ENCODE measurements around the gene GOLGA1.
A peak's percentile ranks its signal among the peaks of the same experiment; 100 is the strongest.

The GOLGA1 gene

DNA sequence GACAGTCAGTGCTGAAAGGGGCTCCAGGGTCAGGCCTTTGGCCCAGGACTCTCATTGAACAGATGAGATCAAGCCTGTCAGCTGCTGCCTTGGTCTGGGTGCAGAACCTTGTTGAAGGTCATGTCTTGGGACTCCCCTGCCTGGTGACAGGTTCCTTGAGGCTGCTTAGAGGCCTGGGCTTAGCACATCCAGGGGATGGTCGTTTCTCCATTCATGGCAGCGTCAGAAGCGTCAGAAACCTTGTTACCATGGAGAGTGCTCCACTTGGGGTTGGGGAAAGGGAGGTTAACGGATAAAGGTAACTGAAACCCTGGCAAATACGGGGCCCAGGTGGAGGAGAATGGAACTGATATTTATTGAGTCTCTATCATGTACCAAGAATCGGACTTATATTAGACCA, 70.2 kb downstream of the GOLGA1 start:
- Histone ChIP-seq H3K27ac (ENCODE audit: low read depth, low read length, severe bottlenecking) (no peak overlapping the region), H3K4me3 (ENCODE audit: extremely low read depth, insufficient read depth, low read length, poor library complexity, severe bottlenecking) (peak overlapping the region; percentile 93), H3K9me3 (ENCODE audit: control insufficient read depth, low read length) (no peaks in the 10 kb centered on the region), H3K36me3 (ENCODE audit: control insufficient read depth, insufficient read depth, low read length) (peaks cover 52% of the 10 kb centered on the region), H3K4me1 (ENCODE audit: control insufficient read depth, insufficient read depth, low read length, poor library complexity, severe bottlenecking) (peaks cover 11% of the 10 kb centered on the region)
- 73 to 81% methylated on average over 5 to 6 of the region's 6 CpGs for WGBS, 2 experiments (ENCODE audit: insufficient coverage in 2 of 2)

DNA sequence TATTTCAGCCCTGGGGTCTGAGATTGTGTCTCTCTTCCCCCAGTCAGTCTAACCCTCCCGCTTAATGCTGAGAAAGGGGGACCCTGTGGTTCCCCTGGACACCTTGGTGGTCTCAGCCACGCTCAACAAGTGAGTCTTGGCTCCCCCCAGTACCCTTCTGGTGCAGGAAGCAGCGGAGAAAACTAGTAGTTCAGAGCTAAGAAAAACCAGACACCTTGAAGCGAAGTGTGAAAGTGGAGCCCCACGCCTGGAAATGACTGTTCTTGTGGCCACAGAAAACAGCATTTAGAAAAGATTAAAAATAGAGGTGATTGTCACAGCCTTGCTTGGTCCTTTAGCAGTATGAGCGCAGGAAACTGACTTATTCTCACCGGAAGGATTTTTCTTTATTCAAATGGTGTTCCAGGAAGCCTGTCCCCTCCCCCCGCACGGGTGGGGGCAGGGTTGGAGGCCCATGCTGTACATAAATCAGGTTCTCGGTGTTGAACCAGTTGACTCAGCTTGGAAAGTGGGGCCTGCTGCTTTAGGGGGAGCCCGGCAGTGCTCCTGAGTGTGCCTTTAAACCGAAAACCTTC, 70.8 kb downstream of the GOLGA1 start:
- peak overlapping the region; percentile 93 for H3K27ac ChIP-seq (ENCODE audit: low read depth, low read length, severe bottlenecking)
- peaks cover 11% of the 10 kb centered on the region for H3K4me1 ChIP-seq (ENCODE audit: control insufficient read depth, insufficient read depth, low read length, poor library complexity, severe bottlenecking)
- WGBS, 2 experiments (ENCODE audit: insufficient coverage in 2 of 2) = 14 to 19% methylated on average over 11 to 12 of the region's 12 CpGs
- no peaks in the 10 kb centered on the region for H3K9me3 ChIP-seq (ENCODE audit: control insufficient read depth, low read length)
- H3K4me3 ChIP-seq (ENCODE audit: extremely low read depth, insufficient read depth, low read length, poor library complexity, severe bottlenecking) = peak overlapping the region; percentile 93
- peaks cover 46% of the 10 kb centered on the region for H3K36me3 ChIP-seq (ENCODE audit: control insufficient read depth, insufficient read depth, low read length)

DNA sequence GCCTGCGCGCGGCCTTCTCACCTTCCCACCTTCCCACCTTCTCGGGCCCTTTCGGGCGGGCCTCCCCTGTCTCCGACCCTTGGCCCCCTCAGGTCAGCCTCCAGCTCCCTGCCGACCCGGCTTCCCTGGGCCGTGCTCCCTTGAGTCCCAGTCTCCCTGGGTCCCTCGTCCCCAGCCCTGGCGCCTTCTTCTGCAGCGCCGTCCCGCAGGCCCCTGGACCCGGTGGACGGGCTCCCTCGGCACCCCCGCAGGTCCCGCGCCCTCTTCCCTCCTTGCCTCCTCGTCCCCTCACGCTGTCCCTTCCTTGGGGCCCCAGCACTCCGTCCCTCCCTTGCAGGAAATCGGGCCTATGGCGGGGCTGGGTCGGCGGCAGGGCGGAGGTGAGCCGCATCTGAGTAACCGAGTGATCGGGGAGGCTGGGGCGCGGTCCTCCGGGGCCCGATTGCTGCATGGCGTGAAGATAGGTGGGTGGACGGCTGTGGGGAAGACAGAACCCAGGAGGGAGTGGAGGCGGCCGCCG, 71.4 kb downstream of the GOLGA1 start:
- H3K9me3 ChIP-seq (ENCODE audit: control insufficient read depth, low read length) = no peaks in the 10 kb centered on the region
- H3K4me3 ChIP-seq (ENCODE audit: extremely low read depth, insufficient read depth, low read length, poor library complexity, severe bottlenecking) = peak overlapping the region; percentile 93
- WGBS, 2 experiments (ENCODE audit: insufficient coverage in 2 of 2) = 0% methylated on average over 28 to 30 of the region's 41 CpGs
- H3K36me3 ChIP-seq (ENCODE audit: control insufficient read depth, insufficient read depth, low read length) = peaks cover 40% of the 10 kb centered on the region
- peaks cover 11% of the 10 kb centered on the region for H3K4me1 ChIP-seq (ENCODE audit: control insufficient read depth, insufficient read depth, low read length, poor library complexity, severe bottlenecking)
- peak overlapping the region; percentile 93 for H3K27ac ChIP-seq (ENCODE audit: low read depth, low read length, severe bottlenecking)

DNA sequence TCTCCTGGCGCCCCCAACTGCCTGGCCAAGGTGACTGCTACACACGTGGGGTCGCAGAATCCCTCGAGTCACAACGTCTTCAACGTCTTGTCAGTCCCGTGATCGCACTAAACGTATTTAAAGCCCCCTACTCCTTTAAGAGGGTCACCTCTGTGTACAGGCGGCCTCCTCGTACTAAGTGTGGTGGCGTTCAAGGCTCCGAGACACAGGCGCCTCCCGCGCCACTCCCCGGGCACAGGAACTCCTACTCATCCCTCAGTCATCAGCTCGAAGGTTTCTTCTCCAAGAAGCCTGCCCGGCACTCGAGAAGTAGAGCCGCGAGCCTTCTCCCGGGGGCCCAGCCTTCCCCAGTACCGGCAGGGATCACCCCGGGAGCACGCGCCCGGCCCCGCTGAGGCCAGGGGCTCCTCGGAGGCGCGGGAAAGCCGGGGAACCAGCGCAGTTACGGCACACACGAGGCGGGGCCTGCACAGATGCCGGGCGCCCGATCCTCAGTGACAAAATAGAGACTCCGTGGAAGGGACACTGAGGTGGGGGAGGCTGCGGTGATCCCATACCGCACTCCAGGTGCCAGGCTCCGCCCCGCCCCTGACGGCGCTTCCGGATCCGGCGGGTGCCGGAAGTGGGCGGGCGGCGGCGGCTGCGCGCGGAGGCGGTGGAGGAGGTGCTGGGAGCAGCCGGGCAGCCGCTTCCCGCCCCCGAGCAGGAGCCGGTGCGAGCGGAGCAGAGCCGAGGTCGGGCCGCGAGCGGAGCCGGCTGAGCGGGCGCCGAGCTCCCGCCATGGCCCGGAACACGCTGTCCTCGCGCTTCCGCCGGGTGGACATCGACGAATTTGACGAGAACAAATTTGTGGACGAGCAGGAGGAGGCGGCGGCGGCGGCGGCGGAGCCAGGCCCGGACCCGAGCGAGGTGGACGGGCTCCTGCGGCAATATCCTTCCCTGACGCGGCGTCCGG, 72.1 kb downstream of the GOLGA1 start:
- Histone ChIP-seq H3K4me1 (ENCODE audit: control insufficient read depth, insufficient read depth, low read length, poor library complexity, severe bottlenecking) (peaks cover 11% of the 10 kb centered on the region), H3K9me3 (ENCODE audit: control insufficient read depth, low read length) (no peaks in the 10 kb centered on the region), H3K4me3 (ENCODE audit: extremely low read depth, insufficient read depth, low read length, poor library complexity, severe bottlenecking) (peak overlapping the region; percentile 93), H3K27ac (ENCODE audit: low read depth, low read length, severe bottlenecking) (peak overlapping the region; percentile 93), H3K36me3 (ENCODE audit: control insufficient read depth, insufficient read depth, low read length) (peaks cover 33% of the 10 kb centered on the region)
- WGBS, 2 experiments (ENCODE audit: insufficient coverage in 2 of 2) = 0% methylated on average over 71 to 79 of the region's 101 CpGs

DNA sequence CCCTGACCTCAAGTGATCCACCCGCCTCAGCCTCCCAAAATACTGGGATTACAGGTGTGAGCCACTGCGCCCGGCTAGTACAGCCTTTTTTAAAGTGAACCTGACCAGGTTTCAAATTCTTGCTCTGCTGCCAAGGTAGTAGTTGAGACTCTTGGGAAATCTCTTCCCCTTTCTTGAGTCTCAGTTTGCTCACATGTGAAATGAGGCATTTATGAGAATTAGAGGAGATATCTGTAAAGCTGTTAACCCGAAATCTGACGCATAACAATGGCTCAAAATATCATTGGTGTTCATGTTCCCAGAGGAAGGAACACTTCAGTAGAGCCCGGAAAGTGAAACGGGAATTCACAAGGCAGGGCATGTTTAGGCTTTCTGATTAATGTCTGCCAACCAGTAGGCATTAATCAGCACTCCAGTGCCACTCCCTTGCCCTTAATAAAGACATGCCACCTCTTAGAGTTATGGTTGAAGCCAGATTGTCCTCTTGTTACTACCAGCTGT, 77.5 kb downstream of the GOLGA1 start:
- no peaks in the 10 kb centered on the region for H3K9me3 ChIP-seq (ENCODE audit: control insufficient read depth, low read length)
- WGBS, 2 experiments (ENCODE audit: insufficient coverage in 2 of 2) = 92 to 93% methylated on average over 6 of the region's 7 CpGs
- no peak overlapping the region for H3K27ac ChIP-seq (ENCODE audit: low read depth, low read length, severe bottlenecking)
- no peak overlapping the region for H3K4me3 ChIP-seq (ENCODE audit: extremely low read depth, insufficient read depth, low read length, poor library complexity, severe bottlenecking)
- H3K36me3 ChIP-seq (ENCODE audit: control insufficient read depth, insufficient read depth, low read length) = peaks cover 29% of the 10 kb centered on the region
- H3K4me1 ChIP-seq (ENCODE audit: control insufficient read depth, insufficient read depth, low read length, poor library complexity, severe bottlenecking) = peaks cover 16% of the 10 kb centered on the region

DNA sequence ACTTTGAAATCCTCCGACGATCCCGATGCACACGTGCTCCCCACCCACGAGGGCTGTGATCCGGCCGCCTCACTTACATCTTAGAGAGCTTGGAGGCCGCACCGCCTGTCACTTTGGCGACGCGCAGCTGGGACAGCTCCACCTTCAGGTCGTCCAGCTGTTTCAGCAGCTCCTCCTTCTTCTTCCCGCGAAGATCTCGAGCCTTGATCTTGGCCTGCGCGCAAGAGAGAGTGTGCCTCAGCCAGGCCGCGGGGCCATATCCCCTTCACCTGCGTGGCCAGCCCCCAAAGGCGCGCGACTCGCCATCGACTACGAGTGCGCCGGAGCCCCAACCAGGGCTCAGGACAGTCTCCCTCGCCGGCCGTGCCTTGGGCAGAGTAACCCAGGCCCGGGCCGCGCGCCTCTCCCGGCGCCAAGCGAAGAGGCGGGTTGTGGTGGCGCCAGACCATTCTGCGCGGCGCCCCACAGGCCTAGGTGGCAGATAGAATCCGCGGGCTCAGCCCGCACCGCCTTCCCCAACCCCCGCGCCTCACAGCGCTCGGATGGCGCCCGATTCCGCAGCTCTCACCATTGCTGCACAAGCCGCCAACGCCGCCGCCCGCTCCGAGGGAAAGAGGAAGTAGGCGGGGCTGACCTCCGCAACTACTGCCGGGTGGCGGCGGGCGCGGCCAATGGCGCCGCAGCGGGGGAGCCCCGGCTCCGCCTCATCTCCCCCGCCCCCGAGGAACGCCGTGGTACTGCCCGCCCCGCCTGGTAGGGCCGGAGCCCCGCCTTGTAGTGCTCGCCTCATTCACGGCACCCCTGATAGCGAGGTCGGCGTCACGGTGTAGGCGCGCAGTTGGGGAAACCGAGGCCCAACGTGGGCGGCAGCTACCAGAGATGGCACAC, 79.3 kb downstream of the GOLGA1 start, which contains the start of the genes ARPC5L and RPL35:
ARPC5L (plus strand) TSS at position 789 of the 888 bp plus-strand sequence. CDS start 7,161 bp downstream, outside the sequence.
RPL35 (minus strand) TSS at position 616 of the 888 bp plus-strand sequence; CDS start at position 571, 45 bp downstream.
- H3K4me3 ChIP-seq (ENCODE audit: extremely low read depth, insufficient read depth, low read length, poor library complexity, severe bottlenecking) = peak within 1 kb of the TSS; percentile 89
- WGBS, 2 experiments (ENCODE audit: insufficient coverage in 2 of 2) = 0 to 1% methylated on average over 60 to 92 of the region's 92 CpGs
- H3K36me3 ChIP-seq (ENCODE audit: control insufficient read depth, insufficient read depth, low read length) = peaks cover 47% of the 10 kb centered on the region
- H3K27ac ChIP-seq (ENCODE audit: low read depth, low read length, severe bottlenecking) = peak within 1 kb of the TSS; percentile 97
- H3K9me3 ChIP-seq (ENCODE audit: control insufficient read depth, low read length) = no peaks in the 10 kb centered on the region
- peaks cover 16% of the 10 kb centered on the region for H3K4me1 ChIP-seq (ENCODE audit: control insufficient read depth, insufficient read depth, low read length, poor library complexity, severe bottlenecking)

DNA sequence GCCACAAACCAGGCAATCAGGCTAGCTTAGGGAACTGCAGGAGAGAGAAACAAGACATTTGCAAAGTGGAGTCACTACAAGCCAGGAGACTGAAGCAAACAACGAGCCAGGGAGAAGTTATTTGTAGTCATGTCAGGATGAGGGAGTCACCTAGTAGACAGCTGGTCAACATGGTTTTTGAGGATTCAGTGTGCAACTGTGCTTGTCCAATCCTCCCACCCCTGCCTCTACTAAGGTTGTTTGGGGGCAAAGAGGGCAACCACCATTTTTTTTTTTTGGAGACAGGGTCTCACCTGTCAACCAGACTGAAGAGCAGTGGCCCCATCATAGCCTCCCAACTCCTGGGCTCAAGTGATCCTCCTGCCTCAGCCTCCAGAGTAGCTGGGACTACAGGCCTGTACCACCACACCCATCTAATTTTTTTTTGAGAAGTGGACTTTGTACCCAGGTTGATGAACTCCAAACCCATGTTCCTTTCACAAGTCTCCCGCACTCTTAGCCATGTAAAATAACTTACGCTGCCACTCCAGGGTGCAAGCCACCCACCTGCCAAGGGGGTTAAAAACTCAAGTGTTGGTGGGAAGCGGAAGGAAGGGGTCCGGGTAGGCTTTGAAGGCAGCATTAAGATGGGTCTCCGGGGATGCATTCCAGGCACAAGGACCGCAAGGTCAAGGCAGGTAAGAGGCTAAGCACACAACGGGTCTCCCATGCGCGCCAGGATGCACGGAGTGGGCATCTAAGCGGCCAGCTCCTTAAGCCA, 80.1 kb downstream of the GOLGA1 start:
- 8% methylated on average over 10 to 11 of the region's 12 CpGs for WGBS, 2 experiments (ENCODE audit: insufficient coverage in 2 of 2)
- Histone ChIP-seq H3K27ac (ENCODE audit: low read depth, low read length, severe bottlenecking) (no peak overlapping the region), H3K4me1 (ENCODE audit: control insufficient read depth, insufficient read depth, low read length, poor library complexity, severe bottlenecking) (peaks cover 16% of the 10 kb centered on the region), H3K36me3 (ENCODE audit: control insufficient read depth, insufficient read depth, low read length) (peaks cover 51% of the 10 kb centered on the region), H3K9me3 (ENCODE audit: control insufficient read depth, low read length) (no peaks in the 10 kb centered on the region), H3K4me3 (ENCODE audit: extremely low read depth, insufficient read depth, low read length, poor library complexity, severe bottlenecking) (peak overlapping the region; percentile 89)

DNA sequence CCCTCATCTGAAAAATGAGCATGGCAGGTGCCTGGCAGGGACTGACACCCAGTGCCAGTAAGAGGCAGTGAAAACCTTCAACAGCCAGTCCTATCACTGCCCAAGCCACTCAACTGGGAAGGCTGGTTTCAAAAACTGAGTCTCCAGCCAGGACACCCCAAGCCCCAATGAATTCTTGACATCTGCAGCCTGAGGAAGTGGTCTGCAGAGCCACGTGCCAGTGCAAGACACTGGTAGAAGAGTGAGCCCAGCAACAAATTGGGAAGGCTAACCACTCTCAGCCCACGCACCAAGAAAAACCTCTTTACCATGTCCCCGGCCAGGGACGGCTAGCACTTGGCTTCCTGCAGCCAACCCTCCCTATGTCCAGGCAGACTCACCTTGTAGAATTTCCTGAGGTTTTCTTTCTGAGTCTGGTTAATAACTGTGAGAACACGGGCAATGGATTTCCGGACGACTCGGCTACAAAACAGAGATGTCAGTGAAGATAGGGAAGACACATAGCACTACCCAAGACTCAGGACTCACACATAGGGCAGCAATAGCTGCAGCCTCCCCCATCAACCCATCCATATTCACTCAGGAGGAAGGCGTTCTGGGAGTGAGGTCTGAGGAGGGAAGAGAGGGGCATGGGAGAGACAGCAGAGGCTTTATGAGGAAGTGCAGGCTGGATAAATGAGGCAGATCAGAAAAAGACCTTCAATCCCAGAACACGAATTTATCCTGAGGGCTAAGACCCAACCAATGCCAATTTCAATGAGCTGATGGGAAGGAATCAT, 80.9 kb downstream of the GOLGA1 start:
- Histone ChIP-seq H3K36me3 (ENCODE audit: control insufficient read depth, insufficient read depth, low read length) (peaks cover 51% of the 10 kb centered on the region), H3K27ac (ENCODE audit: low read depth, low read length, severe bottlenecking) (no peak overlapping the region), H3K9me3 (ENCODE audit: control insufficient read depth, low read length) (no peaks in the 10 kb centered on the region), H3K4me3 (ENCODE audit: extremely low read depth, insufficient read depth, low read length, poor library complexity, severe bottlenecking) (peak overlapping the region; percentile 89), H3K4me1 (ENCODE audit: control insufficient read depth, insufficient read depth, low read length, poor library complexity, severe bottlenecking) (peaks cover 16% of the 10 kb centered on the region)
- WGBS, 2 experiments (ENCODE audit: insufficient coverage in 2 of 2) = 57 to 87% methylated on average over 1 to 4 of the region's 10 CpGs
